Hematopoietic multipotent progenitor cell treated with erythropoietin and hydrocortisone succinate and interleukin-3 and kit ligand, for 4 days (in vitro differentiated cells): Measurements from ENCODE around the gene ZNF302.
"Not testable (repeated sequence)": the region's sequence is repeated elsewhere in the genome, so short reads cannot be mapped to it uniquely, and the experiment has no call there.

Experiments
- DNase-seq: peaks from one replicate; pipeline ENCODE4 v3.0.0-alpha.2; 2015

The ZNF302 gene

DNA sequence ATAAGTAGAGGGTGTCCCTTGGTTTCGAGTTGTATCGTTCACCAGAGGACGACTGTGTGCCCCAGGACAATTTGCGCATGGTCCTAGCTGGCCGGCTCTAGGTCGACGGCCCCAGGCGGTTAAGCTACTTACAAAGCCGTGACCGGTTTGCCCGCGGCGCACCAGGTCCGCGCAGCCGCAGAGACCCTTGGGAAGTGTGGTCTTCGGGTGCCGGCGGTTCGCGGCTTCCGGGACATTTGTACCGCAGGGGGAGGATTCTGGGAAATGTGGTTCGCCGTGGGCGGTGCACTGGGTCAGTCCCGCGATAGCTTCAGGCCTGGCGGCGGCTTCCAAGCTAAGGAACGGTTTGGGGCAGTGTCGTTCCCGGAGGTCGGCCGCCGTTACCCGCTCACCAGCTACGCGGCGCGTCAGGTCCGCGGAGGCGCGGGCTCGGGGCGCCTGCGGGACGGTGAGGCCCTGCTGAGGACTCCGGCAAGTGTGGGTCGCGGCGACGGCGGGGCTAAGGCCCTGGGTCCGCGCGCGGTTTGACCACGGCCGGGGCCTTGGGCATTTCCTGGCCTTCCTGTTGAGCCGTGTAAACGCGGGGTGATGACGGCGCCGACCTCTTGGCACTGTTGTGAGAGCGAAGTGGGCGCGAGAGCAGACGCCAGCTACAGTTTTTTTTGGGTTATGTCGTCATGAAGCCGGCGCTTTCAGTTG lies at the start of gene ZNF302:
Gene ZNF302 (plus strand): TSS at position 293 of the 699 bp plus-strand sequence. CDS start 1,127 bp downstream, outside the sequence.
- DNase-seq, result peak; percentile 98

DNA sequence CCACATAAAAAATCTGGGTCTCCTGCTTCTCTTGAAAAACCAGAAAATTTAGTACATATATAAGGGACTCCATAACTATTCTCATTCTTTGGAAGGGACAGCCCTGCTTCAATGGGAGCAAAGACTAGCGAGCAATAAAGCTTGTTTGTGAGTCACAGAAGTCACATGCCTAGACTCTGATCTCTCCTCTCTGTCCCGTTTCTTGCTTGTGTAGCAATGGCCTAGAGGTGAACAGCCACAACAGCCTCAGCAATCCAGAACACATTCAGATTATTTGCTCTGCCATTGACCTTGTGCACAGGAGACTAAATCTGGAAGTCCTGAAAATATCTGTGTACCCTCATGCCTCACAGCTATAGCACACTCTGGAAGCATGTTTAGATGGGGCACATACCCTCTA lies 43.7 kb upstream of the ZNF302 start:
- DNase-seq, result no peak

DNA sequence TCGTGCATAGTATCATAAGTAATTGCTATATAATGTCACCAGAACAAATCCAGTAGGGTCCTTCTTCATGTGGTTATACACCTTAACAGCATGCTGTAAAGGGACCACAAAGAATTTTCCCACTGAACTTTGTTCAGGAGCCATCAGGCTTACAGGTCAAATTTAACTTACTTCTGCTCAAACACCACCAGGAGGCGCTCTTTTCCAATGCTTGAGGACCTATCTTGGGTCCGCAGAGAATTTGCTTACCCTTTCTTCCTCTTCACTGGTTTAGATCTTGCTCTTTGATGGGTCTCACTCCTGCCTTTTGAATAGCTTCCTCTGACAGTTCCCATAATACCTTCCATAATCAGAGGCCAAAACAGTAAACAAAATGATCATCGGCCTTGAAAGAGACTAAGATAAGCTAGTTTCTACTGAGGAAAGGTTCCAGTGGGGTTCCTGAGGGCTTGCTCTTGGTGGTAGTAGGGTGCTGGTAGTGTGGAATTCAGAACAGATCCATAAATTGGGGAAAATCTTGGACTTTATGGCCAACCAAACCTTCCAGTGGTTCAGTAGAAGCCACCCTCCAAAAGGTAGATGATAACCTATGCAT lies 37.9 kb upstream of the ZNF302 start:
- DNase-seq, result peak; percentile 88

DNA sequence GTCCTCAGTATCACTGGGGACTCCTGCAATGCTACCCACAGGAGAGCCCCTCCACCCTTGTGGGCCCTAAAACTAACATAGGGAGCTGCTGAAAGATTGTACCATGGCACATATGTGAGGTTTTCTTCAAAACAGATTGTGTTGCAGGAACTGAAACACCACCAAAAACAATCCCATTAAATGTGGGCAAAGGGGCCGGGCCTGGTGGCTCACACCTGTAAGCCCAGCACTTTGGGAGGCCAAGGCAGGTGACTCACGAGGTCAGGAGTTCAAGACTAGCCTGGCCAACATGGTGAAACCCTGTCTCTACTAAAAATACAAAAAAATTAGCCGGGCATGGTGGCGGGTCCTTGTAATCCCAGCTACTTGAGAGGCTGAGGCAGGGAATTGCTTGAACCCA lies 35.2 kb upstream of the ZNF302 start:
- DNase-seq, result no peak

DNA sequence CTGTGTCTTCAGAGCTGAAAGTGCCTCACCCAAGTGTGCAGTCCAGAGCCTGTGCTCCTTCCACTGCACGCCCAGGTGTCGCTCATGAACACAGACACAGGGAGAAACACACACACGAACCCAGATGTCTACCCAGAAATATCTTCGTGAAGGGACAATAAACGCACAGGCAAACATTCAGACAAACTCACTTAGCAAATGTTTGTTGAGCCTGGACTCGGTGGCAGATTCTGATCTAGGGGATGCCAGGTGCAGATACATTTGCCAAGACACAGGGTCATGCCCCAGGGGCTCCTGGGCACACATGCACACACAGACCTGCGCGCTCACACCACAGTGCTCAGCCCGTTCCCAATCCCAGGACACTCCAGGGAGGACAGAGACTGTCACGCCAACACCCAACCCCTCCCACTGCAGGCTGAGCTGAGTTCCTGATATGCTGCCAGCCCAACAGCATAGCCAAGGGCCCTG lies 32.5 kb upstream of the ZNF302 start:
- no peak for DNase-seq

DNA sequence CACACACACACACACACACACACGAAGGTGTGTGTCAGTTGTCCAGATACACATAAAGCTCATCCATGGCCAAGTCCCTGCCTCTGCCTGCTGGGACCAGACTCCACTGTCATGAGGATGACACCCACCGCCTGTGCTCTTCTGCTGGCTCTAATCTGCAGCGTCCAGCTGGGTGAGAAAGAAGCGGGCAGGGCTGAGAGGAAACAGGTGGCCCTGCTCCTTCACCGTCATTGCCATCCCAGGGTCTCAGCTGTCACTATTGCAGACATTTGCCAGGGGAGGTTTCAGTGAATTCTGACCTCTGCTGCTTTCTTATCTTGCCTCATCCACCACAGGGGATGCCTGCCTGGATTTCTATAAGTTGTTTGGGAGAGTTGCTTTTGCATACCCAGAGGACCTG lies 31.9 kb upstream of the ZNF302 start:
- DNase-seq, result peak; percentile 28

DNA sequence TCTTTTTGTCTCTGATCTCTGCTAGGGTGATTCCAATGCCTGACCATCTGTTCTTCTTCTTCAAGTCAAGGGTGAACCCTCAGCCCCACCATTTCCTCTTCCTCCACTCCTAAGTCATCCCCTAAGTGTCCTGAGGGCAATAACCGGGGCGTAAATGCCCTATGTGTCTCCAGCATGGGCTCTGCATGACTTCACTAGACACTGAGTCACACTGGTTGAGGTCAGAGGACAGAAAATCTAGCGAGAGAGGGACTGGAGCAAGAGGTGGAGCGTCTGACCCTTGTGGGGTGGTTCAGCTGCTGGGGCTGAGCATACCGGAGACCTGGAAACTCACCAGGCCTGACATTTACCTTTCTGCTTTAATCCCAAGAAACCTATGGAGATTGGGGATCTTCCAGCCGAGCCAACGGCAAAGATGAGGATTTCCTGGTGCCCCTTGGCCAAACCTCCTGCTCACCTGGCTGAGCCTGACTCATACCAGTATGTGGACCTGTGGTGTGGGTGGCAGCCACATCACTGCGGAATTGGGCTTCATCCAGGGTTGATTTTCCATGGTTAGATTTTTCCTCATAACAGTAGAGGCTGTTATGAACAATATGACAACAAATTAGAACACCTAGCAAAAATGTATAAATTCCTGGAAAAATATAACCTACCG lies 27.5 kb upstream of the ZNF302 start:
- no peak for DNase-seq

DNA sequence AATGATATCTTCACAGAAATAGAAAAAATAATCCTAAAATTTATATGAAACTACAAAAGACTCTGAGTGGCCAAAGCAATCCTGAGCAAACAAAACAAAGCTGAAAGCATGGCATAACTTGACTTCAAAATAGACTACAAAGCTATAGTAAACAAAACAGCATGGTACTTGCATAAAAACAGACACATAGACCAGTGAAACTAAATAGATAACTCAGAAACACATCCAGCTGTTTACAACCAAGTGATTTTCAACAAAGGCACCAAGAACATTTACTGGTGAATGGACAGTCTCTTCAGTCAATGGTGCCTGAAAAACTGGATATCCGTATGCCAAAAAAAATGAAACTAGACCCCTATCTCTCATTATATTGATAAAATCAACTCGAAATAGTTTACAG lies 25.7 kb upstream of the ZNF302 start:
- DNase-seq, result no peak

DNA sequence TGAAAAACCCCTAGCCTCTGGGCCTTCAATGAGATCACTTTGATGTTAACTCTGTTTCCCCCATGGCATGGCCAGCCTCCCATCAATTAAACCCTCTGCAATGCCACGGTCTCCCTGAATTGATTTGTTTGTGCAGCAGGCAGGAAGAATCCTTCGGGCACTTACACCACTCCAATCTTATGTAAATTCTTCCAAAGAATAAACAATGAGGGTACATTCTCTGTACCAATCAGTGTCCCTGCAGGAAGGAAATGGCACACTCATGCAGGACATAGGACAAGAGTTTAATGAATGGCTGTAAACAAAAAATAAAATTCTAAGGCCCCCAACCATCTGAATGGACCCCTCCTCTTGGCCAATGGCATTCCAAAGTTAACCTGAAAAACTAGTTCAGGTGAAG lies 22.7 kb upstream of the ZNF302 start:
- DNase-seq, result no peak

DNA sequence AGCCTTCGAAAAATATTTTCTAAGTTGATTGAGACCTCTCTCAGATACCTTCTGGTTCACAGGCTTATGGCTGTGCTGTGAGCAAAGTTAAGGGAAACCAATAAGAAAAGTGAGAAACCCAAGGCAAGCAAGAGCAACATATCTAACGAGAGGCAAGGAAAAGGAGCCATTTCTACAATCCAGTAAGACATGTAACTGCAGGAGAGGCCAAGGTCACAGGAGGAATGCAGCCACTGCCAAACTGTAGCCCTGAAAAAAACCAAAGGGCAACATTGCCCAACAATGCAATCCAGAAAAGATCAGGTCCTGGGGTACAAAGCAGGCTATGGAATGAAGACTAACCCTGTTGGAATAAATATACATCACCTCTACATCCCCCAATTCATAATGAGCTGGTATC lies 21.8 kb upstream of the ZNF302 start:
- no peak for DNase-seq

DNA sequence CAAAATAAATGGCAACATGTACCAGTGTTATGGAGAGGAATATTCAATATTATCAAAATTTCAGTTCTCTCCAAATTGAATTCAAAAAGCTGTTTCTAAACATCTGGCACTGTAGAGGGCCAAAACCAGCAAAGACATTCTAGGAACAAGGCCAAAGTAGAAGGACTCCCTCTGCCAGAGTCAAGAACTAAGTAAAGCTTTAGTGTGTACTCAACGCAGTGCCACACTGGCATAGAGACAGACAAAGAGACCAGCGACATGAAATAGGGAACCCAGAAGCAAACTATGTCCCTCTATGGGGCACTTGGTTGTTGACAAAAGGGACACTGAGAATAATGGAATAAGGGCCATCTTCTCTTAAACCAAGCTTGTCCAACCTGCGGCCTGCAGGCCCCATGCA lies 16.1 kb upstream of the ZNF302 start:
- DNase-seq, result no peak

DNA sequence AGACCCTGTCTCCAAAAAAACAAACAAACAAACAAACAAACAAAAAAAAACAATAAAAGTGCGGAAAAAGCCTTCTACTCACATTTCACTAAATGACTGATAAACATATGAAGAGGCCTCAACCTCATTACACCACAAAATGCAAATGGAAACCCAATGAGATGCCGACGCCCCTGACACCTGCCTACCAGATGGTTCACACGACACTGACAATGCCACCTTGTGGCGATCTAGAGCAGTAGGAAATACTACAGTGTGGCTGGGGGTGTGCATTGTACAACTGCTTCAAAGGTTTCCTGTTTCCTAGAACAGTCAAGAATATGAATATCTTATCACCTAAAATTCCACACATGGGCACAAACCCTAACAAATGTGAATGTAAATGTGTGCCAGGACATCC lies 14.6 kb upstream of the ZNF302 start:
- DNase-seq, result peak; percentile 55

DNA sequence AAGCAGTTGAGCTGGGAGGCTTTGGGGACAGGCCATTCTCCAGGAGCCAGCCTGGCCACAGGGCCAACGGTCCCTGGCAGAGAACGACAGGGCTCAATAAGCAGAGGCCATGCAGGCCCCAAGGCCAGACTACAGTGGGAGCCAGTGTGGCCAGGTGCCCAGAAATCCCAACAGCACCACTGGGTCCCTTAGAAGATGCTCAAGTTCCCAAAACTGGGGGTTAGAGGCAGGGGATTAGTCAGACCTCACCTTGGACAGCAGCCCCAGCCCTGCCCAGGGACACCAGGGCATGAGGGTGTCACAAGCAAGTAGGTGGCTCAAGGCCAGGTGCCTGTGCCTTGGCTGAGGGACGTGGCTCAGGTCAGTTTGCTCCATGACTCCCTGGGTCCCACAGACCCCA lies 13.3 kb upstream of the ZNF302 start:
- no peak for DNase-seq

DNA sequence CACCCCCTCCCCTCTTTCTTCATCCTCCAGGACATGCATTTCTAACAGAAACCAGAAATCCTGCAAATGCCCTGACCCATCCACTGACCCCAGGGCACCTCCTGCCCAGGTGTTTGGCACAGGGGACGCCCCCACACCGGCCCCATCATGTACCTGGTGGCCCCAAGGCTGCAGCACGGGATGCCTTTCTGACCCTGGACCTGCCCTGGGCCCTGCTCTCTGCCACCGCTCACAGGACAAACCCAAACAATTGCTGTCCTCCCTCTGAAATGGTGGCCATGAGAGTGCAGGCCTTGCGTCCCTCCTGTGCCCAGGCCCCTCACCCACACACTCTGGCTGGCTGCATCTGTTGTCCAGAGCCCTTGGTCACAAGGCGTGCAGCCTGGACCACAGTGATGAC lies 12.6 kb upstream of the ZNF302 start:
- no peak for DNase-seq

DNA sequence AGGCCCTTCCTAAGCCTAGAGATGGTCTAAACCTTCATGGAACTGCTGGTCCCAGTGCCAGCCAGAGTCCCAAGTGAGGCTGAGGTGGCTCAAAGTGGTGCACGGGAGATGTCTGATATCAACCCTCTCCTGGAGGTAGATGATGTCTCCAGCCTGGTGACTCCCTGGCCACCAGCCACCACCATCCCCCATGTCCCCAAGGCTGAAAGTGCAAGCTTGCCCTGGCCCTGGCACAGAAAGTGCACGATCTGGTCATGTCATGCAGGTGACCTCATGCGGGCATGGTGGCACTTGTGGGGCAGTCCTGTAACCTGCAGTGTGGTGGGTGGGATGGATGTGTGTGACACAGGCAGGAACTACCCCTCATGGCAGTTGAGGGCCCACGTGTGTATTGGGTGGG lies 12.2 kb upstream of the ZNF302 start:
- DNase-seq, result not testable (repeated sequence)

DNA sequence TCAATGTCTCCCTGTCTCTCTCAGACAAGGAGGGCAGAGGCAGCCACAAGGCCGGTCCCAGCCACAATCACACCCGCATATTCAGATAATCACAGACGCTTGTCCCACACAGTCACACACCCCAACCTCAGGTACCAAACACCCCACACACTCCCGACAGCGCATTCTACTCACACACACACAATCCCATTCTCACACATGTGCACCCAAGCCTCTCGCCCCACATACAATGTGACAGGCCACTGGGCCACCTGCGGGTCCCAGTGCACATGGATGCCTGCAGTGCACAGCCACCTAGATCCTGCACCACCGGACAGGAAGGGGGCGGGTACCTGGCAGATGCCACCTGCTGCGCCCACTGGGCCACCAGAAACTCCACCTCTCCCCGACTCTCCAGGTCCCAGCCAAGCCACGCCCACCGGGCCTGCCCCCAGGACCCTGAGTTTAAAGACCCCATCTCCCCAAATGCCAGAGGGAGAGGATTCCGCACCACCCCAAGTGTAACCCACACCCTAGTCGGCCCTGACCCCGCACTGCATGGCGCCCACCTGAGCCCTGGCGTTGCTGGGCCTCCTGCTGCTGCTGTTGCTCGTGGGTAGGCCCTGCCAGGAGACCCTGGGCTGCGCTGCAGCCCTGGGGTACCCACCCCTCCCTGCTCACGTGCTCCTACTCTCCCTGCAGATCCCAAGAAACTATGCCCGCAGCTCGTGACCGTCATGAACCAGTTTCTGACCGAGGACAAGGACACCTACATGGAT lies 11.1 kb upstream of the ZNF302 start:
- DNase-seq, result no peak

DNA sequence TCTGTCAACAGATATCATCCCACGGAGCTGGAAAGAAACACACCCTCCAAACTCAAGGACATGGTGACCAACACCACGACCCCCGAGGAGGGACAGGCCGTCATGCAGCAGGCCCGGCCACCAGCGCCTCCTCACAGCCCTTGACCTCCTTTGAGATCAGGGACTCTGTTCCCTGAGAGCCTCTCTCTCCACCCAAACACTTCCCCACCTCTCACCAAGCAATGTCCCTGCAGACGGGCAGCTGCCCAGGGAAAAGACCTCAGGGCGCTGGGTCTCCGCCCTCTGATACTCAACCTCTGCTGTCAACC lies 10.6 kb upstream of the ZNF302 start:
- DNase-seq, result no peak

DNA sequence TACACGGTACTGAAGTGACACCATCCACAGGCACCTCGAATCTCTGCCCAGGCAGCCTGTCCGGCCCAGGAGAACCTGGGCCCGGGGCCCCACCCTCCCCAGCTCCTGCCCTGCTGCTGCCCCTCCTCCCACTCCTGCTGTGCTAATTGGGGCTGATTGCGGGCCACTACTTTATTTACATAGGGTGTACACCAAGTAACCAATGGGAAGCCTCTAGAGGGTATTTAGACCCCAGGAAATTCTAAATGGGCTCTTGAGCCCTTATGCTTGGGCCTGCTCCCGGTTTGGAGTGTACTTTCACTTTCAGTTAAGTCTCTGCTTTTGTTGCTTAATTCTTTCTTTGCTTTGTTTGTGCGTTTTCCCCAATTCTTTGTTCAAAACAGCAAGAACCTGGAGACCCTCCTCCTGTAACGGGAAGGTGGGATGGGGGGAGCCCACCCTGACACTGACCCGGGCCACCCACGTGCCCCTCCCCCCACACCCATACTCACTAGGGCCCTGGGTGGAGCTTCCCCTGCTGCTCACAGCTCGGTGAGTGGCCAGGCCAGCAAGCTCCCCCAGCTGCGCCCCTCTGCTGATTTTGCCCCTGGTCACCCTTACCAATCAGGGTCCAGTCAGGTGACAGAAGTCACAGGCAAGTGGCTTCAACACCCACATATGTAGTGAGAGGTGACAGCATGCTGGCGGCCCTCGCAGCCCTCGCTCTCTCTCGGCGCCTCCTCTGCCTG lies 10.0 kb upstream of the ZNF302 start:
- DNase-seq, result no peak

DNA sequence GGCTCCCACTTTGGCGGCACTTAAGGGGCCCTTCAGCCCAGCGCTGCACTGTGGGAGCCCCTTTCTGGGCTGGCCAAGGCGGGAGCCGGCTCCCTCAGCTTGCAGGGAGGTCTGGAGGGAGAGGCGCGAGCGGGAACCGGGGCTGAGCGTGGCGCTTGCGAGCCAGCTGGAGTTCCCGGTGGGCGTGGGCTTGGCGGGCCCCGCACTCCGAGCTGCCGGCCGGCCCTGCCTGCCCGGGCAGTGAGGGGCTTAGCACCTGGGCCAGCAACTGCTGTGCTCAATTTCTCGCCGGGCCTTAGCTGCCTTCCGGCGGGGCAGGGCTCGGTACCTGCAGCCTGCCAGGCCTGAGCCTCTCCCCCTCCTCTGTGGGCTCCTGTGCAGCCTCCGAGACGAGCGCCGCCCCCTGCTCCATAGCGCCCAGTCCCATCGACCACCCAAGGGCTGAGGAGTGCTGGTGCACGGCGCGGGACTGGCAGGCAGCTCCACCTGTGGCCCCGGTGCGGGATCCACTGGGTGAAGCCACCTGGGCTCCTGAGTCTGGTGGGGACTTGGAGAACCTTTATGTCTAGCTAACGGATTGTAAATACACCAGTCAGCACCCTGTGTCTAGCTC lies 9.3 kb upstream of the ZNF302 start:
- not testable (repeated sequence) for DNase-seq

DNA sequence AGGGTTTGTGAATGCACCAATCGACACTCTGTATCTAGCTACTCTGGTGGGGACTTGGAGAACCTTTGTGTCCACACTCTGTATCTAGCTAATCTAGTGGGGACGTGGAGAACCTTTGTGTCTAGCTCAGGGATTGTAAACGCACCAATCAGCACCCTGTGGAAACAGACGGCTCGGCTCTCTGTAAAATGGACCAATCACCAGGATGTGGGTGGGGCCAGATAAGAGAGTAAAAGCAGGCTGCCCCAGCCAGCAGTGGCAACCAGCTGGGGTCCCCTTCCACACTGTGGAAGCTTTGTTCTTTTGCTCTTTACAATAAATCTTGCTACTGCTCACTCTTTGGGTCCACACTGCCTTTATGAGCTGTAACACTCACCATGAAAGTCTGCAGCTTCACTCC lies 8.8 kb upstream of the ZNF302 start:
- DNase-seq, result not testable (repeated sequence)

DNA sequence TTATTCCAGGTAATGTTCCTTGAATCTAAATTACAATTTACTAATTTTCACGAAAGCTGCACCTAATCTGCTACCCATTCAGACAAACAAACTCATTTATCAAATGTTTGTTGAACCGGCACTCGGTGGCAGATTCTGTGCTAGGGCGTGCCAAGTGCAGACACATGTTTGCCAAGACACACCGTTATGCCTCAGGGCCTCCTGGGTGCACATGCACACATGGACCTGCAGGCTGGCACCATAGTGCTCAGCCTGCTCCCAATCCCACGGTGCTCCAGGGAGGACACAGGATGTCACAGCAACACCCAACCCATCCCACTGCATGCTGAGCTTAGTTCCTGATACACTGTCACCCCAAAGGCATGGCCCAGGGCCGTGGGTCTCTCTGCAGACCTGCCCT lies 8.2 kb upstream of the ZNF302 start:
- no peak for DNase-seq

DNA sequence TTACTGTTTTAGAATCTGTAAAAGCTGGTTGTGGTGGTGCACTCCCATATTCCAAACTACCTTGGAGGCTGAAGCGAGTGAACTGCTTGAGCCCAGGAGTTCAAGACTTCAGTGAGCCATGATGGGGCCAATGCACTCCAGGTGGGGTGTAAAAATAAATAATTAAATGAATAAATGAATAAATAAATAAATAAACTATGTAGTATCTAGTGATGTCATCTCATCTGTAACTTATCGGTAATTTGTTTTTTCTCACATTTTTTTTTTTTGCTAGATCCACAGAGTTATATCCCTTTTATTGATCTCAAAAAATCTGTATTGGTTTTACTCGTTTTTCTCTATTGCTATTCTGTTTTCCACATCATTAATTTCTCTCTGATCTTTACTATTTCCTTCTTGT lies 5.5 kb upstream of the ZNF302 start:
- DNase-seq, result no peak

DNA sequence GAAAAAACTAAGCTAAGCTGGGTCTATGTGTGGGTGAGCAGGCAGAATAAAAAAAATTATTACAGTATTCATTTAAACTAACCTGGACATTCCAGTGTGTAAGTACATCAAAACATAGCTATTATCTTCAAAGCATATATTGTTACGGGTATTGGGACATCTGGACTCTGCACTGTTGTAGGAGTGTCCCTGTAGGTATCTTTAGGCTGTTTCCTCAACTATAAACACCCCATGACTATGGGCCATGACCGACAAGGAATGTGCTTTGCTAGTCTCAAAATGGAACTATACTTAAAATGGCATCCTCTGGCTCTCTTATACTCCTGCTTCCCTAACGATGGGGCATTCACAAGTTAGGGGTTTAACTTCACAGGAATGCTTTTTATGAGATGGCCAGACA lies 3.9 kb upstream of the ZNF302 start:
- DNase-seq, result no peak
